HG03432 (cell line): ENCODE measurements around the gene DDR2.
"Not testable (repeated sequence)": the region's sequence is repeated elsewhere in the genome, so short reads cannot be mapped to it uniquely, and the experiment has no call there.

ENCODE experiments used
- ATAC-seq: cut with Tn5 transposase; IDR thresholded peaks from one replicate; pipeline ENCODE4 v1.9.1; 2021; ENCODE audit warnings: mild to moderate bottlenecking, moderate library complexity; ENCODE audit not compliant: unreplicated experiment

The DDR2 gene

DNA sequence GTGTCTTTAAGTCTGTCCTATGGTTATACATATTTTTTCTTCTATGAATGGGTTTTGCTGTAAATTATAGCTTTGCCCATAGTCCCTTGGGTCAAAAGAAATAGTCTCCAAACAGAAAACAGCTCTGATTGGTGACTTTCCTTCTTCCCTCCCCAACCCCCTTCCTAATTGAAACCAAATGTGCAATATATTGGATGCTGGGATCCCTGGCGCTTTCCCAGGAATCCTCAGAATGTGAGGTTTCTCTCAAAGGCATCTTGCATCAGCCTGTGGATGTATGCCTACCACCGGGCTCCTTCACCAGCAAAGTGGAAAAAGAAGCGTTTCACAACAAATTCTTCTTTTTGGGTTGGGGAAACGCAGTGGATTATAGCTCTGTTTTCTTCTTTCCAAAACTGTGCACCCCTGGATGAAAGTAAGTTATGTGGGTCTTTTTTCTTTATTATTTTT lies at the start of gene DDR2:
Gene DDR2 (plus strand): TSS at position 248 of the 450 bp plus-strand sequence. CDS start 86,600 bp downstream, outside the sequence.
- no peak for ATAC-seq

GRCh38 chr1:162582901-162583300 lies 49.4 kb upstream of the DDR2 start:
- ATAC-seq: not testable (repeated sequence)

- not testable (repeated sequence) for ATAC-seq
These were observed 47.2 kb upstream of the DDR2 start for GRCh38 chr1:162585101-162585500.

DNA sequence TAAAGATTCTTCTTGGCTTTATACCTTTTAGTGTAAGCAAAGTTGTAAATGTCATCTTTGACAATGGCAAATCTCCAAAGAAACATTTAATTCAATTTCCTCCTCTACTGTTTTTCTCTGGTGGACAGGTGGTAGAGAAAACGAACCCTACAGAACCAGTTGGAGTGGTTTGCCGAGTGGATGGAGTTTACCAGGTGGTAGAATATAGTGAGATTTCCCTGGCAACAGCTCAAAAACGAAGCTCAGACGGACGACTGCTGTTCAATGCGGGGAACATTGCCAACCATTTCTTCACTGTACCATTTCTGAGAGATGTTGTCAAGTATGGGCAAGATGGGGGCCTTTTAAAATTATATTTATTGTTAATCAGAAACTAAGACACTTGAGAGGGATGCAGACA lies 44.9 kb upstream of the DDR2 start:
- no peak for ATAC-seq

- ATAC-seq: no peak
These were observed 44.5 kb upstream of the DDR2 start for GRCh38 chr1:162587761-162588260.

- no peak for ATAC-seq
These were observed 42.2 kb upstream of the DDR2 start for GRCh38 chr1:162590101-162590500.

GRCh38 chr1:162590686-162591085 lies 41.6 kb upstream of the DDR2 start:
- no peak for ATAC-seq

GRCh38 chr1:162596514-162597170 lies 35.6 kb upstream of the DDR2 start:
- no peak for ATAC-seq

DNA sequence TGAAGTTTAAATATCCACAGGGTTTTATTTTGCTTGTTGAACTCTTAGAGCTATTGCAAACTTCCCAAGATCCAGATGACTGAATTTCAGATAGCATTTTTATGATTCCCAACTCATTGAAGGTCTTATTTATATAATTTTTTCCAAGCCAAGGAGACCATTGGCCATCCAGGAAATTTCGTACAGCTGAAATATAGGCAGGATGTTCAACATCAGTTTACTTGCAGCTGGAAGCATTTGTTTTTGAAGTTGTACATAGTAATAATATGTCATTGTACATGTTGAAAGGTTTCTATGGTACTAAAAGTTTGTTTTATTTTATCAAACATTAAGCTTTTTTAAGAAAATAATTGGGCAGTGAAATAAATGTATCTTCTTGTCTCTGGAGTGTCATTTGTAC lies 32.8 kb upstream of the DDR2 start:
- no peak for ATAC-seq

DNA sequence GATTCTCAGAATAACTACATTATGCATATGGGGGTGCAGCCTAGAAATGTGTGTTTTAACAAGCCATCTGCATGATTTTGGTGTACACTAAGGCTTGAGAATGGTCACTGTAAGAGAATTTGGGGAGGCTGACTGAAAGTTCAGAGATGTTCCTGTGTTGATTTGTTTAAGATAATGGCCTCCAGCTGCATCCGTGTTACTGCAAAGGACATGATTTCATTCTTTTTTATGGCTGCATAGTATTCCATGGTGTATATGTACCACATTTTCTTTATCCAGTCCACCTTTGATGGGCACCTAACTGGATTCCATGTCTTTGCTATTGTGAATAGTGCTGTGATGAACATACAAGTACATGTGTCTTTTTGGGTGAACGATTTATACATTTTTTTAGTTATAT lies 29.1 kb upstream of the DDR2 start:
- not testable (repeated sequence) for ATAC-seq

GRCh38 chr1:162605225-162605927 lies 26.9 kb upstream of the DDR2 start:
- ATAC-seq: no peak

DNA sequence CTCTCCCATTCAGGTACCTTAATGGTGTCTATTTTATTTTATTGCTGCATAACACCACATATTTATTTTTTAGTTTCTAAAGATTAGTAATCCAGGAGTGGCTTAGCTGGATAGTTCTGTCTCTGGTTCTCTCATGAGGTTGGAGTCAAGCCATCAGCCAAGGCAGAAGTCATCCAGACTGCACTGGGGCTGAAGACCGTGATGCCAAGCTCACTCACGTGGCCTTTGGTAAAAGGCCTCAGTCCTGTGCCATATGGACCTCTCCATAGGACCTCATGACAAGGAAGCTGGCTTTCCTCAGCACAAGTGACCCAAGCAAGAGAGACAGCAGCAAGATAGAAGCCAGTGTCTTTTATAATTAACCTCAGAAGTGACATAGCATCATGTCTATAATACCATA lies 23.0 kb upstream of the DDR2 start:
- no peak for ATAC-seq

GRCh38 chr1:162612606-162613400 lies 19.5 kb upstream of the DDR2 start:
- no peak for ATAC-seq

DNA sequence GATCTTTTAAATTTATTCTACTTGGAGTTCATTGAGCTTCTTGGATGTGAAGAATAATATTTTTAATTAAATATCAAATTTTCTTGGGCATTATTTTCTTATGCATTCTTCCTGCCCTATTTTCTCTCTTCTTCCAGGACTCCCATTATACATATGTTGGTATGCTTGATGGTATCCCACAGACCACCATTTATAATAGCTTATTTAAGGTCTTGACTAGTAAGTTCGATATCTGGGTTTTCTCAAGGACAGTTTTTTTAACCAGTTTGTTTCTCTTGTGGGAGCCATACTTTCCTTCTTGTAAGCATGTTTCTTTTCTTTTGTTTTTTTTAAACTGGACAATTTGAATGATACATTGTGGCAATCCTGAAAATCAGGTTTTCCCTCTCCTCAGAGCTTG lies 15.4 kb upstream of the DDR2 start:
- no peak for ATAC-seq

GRCh38 chr1:162617513-162617912 lies 14.8 kb upstream of the DDR2 start:
- ATAC-seq: no peak

DNA sequence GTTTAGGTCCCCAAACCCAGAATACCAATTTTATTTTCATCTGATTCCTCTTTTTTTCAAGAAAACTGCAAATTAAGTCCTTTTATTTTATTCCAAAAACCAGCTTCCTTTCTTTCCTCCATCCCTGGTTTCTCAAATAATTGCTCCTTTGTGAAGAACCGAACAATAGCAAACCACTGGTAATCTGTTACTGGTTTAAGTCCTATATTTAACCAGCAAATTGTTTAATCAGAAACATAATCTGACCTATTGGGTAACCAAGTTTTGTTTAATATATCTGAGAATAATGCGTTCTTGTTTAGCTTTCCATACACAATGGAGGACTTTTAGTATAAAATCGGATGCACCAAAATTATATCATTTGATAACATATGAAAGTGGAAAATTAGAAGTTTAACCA lies 13.2 kb upstream of the DDR2 start:
- no peak for ATAC-seq

- ATAC-seq: no peak
These were observed 11.0 kb upstream of the DDR2 start for GRCh38 chr1:162621256-162621655.

- ATAC-seq: no peak
These were observed 6.6 kb upstream of the DDR2 start for GRCh38 chr1:162625679-162626078.

DNA sequence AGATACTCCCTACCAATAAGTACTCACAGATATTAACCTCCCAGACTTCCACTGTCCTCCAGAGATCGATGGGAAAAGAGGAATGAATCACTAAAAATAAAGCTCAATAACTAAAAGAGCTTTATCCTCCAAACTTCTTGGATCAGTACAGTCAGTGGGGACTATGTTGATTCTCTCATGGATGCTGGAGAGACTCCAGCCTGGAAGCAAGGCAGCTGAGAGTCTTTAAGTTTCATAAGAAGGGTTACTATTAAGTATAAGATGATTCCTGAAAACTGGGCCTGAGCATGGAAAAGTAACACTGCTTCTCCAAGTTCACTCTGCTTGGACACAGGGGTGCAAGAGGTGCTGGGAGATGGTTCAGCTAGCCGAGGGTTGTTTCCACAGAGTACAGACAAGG lies 6.2 kb upstream of the DDR2 start:
- no peak for ATAC-seq

DNA sequence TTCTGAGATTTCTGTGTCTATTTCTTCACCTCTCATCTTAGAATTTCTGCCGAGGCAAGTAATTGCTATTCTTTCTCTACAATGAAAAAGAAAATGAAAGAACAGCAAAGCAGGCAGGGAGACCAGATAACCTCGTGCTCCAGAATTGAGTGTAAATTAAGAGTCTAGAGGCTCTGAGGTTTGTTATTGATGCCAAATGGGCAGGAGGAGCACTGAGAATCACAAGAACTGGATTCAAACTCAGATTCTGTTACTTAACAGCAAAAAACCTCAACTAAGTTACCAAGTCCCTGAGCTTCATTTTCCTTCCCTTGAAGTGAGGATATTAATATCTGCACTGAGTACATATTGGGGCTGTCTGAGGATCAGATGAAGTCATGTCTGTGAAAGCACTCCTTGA lies 5.5 kb upstream of the DDR2 start:
- ATAC-seq: no peak

DNA sequence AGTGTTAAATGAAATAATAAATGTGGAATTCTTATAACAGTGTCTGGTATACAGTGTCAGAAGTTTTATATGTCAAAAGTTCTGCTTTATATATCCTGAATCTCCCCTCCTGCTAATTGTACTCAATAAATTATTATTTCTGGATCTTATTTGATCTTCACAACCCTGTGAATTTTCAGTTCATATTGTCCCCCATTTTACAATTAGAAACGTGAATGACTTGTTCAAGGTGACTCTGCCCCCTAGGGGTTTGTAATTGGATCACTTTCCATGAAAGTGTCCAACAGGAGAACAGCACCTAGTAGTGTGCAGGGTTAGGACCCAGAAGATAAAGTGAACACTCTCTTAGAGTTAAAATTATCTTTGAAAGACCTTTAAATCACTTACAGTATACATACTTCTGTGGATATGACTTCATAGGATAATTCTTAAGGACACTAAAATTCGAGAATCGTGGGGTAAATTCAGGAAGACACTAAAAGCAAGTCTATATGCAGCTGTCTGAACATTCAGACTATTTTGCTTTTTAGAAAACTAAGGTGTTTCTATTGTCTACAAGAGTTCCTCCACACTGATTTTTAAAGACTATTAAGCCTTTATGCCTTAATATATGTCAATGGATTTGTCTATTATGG lies 4.5 kb upstream of the DDR2 start:
- no peak for ATAC-seq
